ENCODE results near the gene MAP3K21. TPM values are rescaled to one million over a fixed set of nuclear protein-coding genes. Genes with fewer than 3 reads are reported as not detected.
A peak's percentile ranks its signal among the peaks of the same experiment; 100 is the strongest.

MAP3K21 gene
- polyA plus RNA-seq, 1 experiment: 0.42 TPM

DNA sequence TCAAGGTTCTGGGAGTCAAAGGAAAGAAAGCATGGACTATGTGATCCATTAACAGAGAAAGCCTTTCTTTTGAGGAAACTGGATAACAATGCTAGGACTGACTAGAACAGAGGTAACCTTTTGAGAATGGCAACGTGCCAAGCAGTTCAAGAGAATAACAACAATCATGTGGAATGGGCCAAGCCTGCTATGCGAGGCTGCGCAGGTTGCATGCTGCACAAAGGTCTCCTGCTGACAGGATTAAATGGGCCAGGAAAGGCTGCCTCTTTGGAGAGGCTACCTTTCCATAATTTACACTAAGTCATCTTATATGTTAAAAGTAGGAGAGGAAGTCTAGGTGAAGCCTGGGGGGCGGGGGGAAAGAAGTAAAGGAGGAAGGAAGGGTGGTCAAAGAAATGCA is 37.8 kb upstream of the MAP3K21 start:
- Histone ChIP-seq H3K9me3 (ENCODE audit: control insufficient read depth, insufficient read depth, low read length) (no peaks in the 10 kb centered on the region), H3K27ac (ENCODE audit: low read depth, low read length) (no peak overlapping the region), H3K27me3 (ENCODE audit: control insufficient read depth, insufficient read depth, low read length) (no peaks in the 10 kb centered on the region), H3K4me3 (ENCODE audit: low read depth, low read length) (no peak overlapping the region)
- TF ChIP-seq CTCF (IDR thresholded peaks at IDR 0.05; ENCODE audit: low read depth, low read length): no peak
- no peak for DNase-seq (ENCODE audit: low read depth, low spot score)
- CTCF ChIA-PET: interaction anchor here (1.5 kb wide), 1 partner anchor 14 kb away, joined by 4 read pairs; no protein-coding TSS in a partner anchor
- POLR2A ChIA-PET: no interaction called here

GRCh38 chr1:233290396-233291034 is 37.0 kb upstream of the MAP3K21 start:
- no peak overlapping the region for H3K27ac ChIP-seq (ENCODE audit: low read depth, low read length)
- CTCF ChIA-PET: interaction anchor here (1.5 kb wide), 1 partner anchor 13 kb away, joined by 4 read pairs; no protein-coding TSS in a partner anchor
- no peak overlapping the region for H3K4me3 ChIP-seq (ENCODE audit: low read depth, low read length)
- H3K27me3 ChIP-seq (ENCODE audit: control insufficient read depth, insufficient read depth, low read length): no peaks in the 10 kb centered on the region
- POLR2A ChIA-PET: no interaction called here
- no peak for TF ChIP-seq CTCF (IDR thresholded peaks at IDR 0.05; ENCODE audit: low read depth, low read length)
- H3K9me3 ChIP-seq (ENCODE audit: control insufficient read depth, insufficient read depth, low read length): no peaks in the 10 kb centered on the region
- no peak for DNase-seq (ENCODE audit: low read depth, low spot score)

DNA sequence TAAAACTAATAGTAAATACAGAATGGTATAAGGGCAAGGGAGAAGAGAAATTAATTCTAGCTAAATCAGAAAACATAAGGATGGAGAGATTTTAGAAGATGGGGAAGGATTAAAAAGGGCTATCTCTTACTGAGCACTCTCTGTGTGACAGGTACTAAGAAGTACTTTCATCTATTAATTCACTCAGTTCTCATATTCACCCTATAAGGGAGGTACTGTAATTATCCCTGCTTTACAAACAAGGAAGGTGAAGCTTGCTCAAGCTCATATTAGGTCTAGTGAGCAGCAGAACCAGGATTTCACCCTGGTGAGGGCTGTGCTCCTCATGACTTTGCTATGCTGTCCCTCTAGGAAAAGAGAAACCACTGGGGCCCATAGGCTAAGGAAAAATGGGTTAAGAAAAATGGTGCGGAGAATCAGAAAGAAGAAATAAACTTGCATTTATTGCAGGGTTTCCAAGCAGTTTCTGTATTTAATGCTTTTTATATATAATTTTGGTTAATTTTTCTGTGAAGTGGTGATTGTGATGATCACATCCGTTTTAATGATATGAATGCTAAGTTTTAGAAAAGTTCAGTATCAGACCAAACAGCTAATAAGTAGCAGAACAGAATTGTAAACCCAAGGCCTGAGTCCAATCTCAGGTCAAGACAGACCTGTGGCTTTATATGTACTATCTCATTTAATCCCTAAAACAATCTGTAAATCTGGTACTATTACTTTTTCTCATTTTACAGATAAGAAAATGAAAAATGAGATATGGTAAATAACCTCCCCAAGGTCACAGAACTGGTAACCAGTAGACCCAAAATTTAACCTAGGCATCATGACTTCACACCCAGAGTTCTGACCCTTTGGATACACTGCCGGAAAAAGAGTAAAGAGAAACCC is 33.7 kb upstream of the MAP3K21 start:
- Histone ChIP-seq H3K9me3 (ENCODE audit: control insufficient read depth, insufficient read depth, low read length) (no peaks in the 10 kb centered on the region), H3K27me3 (ENCODE audit: control insufficient read depth, insufficient read depth, low read length) (no peaks in the 10 kb centered on the region), H3K4me3 (ENCODE audit: low read depth, low read length) (peak overlapping the region; percentile 99), H3K27ac (ENCODE audit: low read depth, low read length) (no peak overlapping the region)
- ChIA-PET CTCF (interaction anchor here (1.5 kb wide), 1 partner anchor 11 kb away, joined by 5 read pairs; no protein-coding TSS in a partner anchor), POLR2A (no interaction called here)
- no peak for DNase-seq (ENCODE audit: low read depth, low spot score)
- TF ChIP-seq CTCF (IDR thresholded peaks at IDR 0.05; ENCODE audit: low read depth, low read length): no peak

DNA sequence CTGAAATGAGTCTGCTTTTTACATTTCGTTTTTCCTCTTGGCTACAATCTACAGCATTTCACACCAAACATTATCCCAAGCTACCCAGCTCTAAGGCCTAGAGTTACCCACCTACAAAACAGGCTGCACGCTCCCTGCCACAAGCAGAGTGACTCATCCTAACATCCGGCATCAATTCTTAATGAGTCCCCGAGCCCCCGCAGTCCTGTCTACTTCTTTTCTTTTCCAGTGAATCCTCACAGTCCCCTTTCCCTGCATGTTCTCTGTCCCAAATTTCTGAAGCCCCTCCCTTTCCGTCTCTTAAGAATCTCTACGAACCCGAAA is 32.6 kb upstream of the MAP3K21 start:
- Histone ChIP-seq H3K9me3 (ENCODE audit: control insufficient read depth, insufficient read depth, low read length) (no peaks in the 10 kb centered on the region), H3K27me3 (ENCODE audit: control insufficient read depth, insufficient read depth, low read length) (no peaks in the 10 kb centered on the region), H3K27ac (ENCODE audit: low read depth, low read length) (peak overlapping the region; percentile 25), H3K4me3 (ENCODE audit: low read depth, low read length) (peak overlapping the region; percentile 99)
- DNase-seq (ENCODE audit: low read depth, low spot score): no peak
- ChIA-PET CTCF (interaction anchor here (0.6 kb wide), 1 partner anchor 1979 kb away, joined by 3 read pairs; no protein-coding TSS in a partner anchor), POLR2A (interaction anchor here (0.5 kb wide), 1 partner anchor 31 kb away, joined by 3 read pairs; no protein-coding TSS in a partner anchor)
- no peak for TF ChIP-seq CTCF (IDR thresholded peaks at IDR 0.05; ENCODE audit: low read depth, low read length)

All from AG04450 (cell line).